Neural cell (in vitro differentiated cells): Measurements from ENCODE around the gene CHST8. TPM values are rescaled to one million over a fixed set of nuclear protein-coding genes. Genes with fewer than 3 reads are reported as not detected.

Experiments
- H2AFZ ChIP-seq: fragments of 200-600, 300-800 bp; sonication (generic), shearing (Covaris generic); 2 replicates; pipeline ENCODE4 v1.6.0; 2014; ENCODE audit warnings: low read depth, mild to moderate bottlenecking, antibody characterized with exemption, low read length, moderate library complexity
- H3F3A ChIP-seq: fragments of 200-600 bp; shearing (Covaris generic); 2 replicates; pipeline ENCODE4 v1.6.1; 2016; ENCODE audit warnings: mild to moderate bottlenecking, moderate library complexity, mixed read lengths, antibody characterized with exemption, low read length; ENCODE audit not compliant: insufficient read depth, poor library complexity, severe bottlenecking
- H3K27ac ChIP-seq: fragments of 200-600, 300-800 bp; sonication (generic), shearing (Covaris generic); 2 replicates; pipeline ENCODE4 v1.5.1; 2014; ENCODE audit warnings: mild to moderate bottlenecking, low read length, moderate library complexity
- H3K27me3 ChIP-seq: fragments of 300-800, 200-600 bp; sonication (generic), shearing (Covaris generic); 2 replicates; pipeline ENCODE4 v1.6.0; 2014; ENCODE audit warnings: mild to moderate bottlenecking, low read depth, low read length, moderate library complexity; ENCODE audit not compliant: insufficient read depth
- H3K36me3 ChIP-seq: fragments of 300-800, 200-600 bp; sonication (generic), shearing (Covaris generic); 2 replicates; pipeline ENCODE4 v1.5.1; 2014; ENCODE audit warnings: mild to moderate bottlenecking, antibody characterized with exemption, low read length, moderate library complexity; ENCODE audit not compliant: insufficient read depth
- H3K4me2 ChIP-seq: fragments of 300-800, 200-600 bp; sonication (generic), shearing (Covaris generic); 2 replicates; pipeline ENCODE4 v1.6.0; 2014; ENCODE audit warnings: mild to moderate bottlenecking, low read length
- H3K4me3 ChIP-seq: fragments of 300-800, 200-600 bp; sonication (generic), shearing (Covaris generic); 2 replicates; pipeline ENCODE4 v1.5.1; 2014; ENCODE audit warnings: mild to moderate bottlenecking, low read length, moderate library complexity
- H3K79me2 ChIP-seq: fragments of 200-600 bp; shearing (Covaris generic); replicated peaks from 2 replicates; pipeline ENCODE4 v1.6.0; 2014; ENCODE audit warnings: mild to moderate bottlenecking, low read length, moderate library complexity; ENCODE audit not compliant: insufficient read depth
- H3K9ac ChIP-seq: fragments of 300-800, 200-600 bp; sonication (generic), shearing (Covaris generic); 2 replicates; pipeline ENCODE4 v1.6.1; 2016; ENCODE audit warnings: mild to moderate bottlenecking, low read length, mixed read lengths
- H3K9me2 ChIP-seq: fragments of 200-600 bp; shearing (Covaris generic); 2 replicates; pipeline ENCODE4 v1.6.1; 2016; ENCODE audit warnings: mild to moderate bottlenecking, low read length, mixed read lengths; ENCODE audit not compliant: insufficient read depth
- H3K9me3 ChIP-seq: fragments of 200-600, 300-800 bp; sonication (generic), shearing (Covaris generic); 2 replicates; pipeline ENCODE4 v1.6.1; 2016; ENCODE audit warnings: mild to moderate bottlenecking, mixed run types, low read length, moderate library complexity, mixed read lengths
- H4K20me1 ChIP-seq: fragments of 200-600 bp; shearing (Covaris generic); 2 replicates; pipeline ENCODE4 v1.6.1; 2016; ENCODE audit warnings: mild to moderate bottlenecking, mixed run types; ENCODE audit not compliant: insufficient read depth
- CTCF ChIP-seq: fragments of 450-650 bp; IDR thresholded peaks from 2 replicates; pipeline ENCODE4 v1.5.1; 2014; ENCODE audit warnings: antibody characterized with exemption, mild to moderate bottlenecking, moderate library complexity; ENCODE audit not compliant: poor library complexity, severe bottlenecking
- EP300 ChIP-seq: fragments of 450-650 bp; conservative IDR thresholded peaks from 2 replicates; pipeline ENCODE4 v1.6.1; 2014; ENCODE audit warnings: antibody characterized with exemption, mild to moderate bottlenecking, moderate library complexity; ENCODE audit not compliant: poor library complexity, severe bottlenecking
- EZH2 ChIP-seq: fragments of 200-600, 300-800 bp; shearing (Covaris generic), sonication (generic); IDR thresholded peaks from 2 replicates; pipeline ENCODE4 v1.6.1; 2014; ENCODE audit warnings: antibody characterized with exemption, low read length, borderline replicate concordance, mild to moderate bottlenecking; ENCODE audit not compliant: insufficient read depth, poor library complexity, severe bottlenecking
- MXI1 ChIP-seq: fragments of 450-650 bp; conservative IDR thresholded peaks from 2 replicates; pipeline ENCODE4 v1.6.1; 2014; ENCODE audit warnings: antibody characterized with exemption, mild to moderate bottlenecking; ENCODE audit not compliant: poor library complexity, severe bottlenecking
- POLR2AphosphoS5 ChIP-seq: IDR thresholded peaks from 2 replicates; pipeline ENCODE4 v1.6.1; 2012
- RAD21 ChIP-seq: fragments of 450-650 bp; conservative IDR thresholded peaks from 2 replicates; pipeline ENCODE4 v1.6.1; 2014; ENCODE audit warnings: antibody characterized with exemption, mild to moderate bottlenecking, moderate library complexity
- REST ChIP-seq: IDR thresholded peaks from 2 replicates; pipeline ENCODE4 v1.6.1; 2012; ENCODE audit warnings: borderline replicate concordance
- SMC3 ChIP-seq: fragments of 450-650 bp; conservative IDR thresholded peaks from 2 replicates; pipeline ENCODE4 v1.6.1; 2014; ENCODE audit warnings: antibody characterized with exemption, mild to moderate bottlenecking, moderate library complexity; ENCODE audit not compliant: poor library complexity
- TAF1 ChIP-seq: IDR thresholded peaks from 2 replicates; pipeline ENCODE4 v1.6.1; 2012; ENCODE audit warnings: low read depth
- polyA plus RNA-seq: library from polyadenylated mRNA; depleted of rRNA; stranded (reverse); fragments of >200 nt; gene quantifications from 2 replicates; pipeline ENCODE4 v1.2.3, GENCODE V29; 2014

CHST8 gene
- polyA plus RNA-seq, 1 donor from 2014 or later: 7.1 TPM

- Histone ChIP-seq H3F3A (no peaks in the 10 kb centered on the region), H3K9me2 (no peaks in the 10 kb centered on the region), H3K4me3 (no peak overlapping the region)
Measured at GRCh38 chr19:33714149-33714548, 92.4 kb downstream of the CHST8 start.

GRCh38 chr19:33715462-33715861 is 93.7 kb downstream of the CHST8 start:
- Histone ChIP-seq H2AFZ (no peak overlapping the region), H3K79me2 (no peaks in the 10 kb centered on the region), H3K36me3 (no peaks in the 10 kb centered on the region), H3K27me3 (peaks cover 3% of the 10 kb centered on the region), H3K9ac (no peak overlapping the region), H3K9me3 (peaks cover 9% of the 10 kb centered on the region), H3K27ac (no peak overlapping the region), H3K4me2 (no peak overlapping the region), H3K4me3 (no peak overlapping the region), H3K9me2 (no peaks in the 10 kb centered on the region), H3F3A (no peaks in the 10 kb centered on the region), H4K20me1 (no peaks in the 10 kb centered on the region)
- no peak for TF ChIP-seq RAD21
- TF ChIP-seq EP300: peak; percentile 36

More at GRCh38 chr19:33714149-33714548, 92.4 kb downstream of the CHST8 start:
- Histone ChIP-seq H4K20me1 (no peaks in the 10 kb centered on the region), H3K79me2 (no peaks in the 10 kb centered on the region), H2AFZ (no peak overlapping the region), H3K9ac (no peak overlapping the region), H3K27me3 (peaks cover 3% of the 10 kb centered on the region), H3K27ac (no peak overlapping the region), H3K9me3 (peaks cover 12% of the 10 kb centered on the region), H3K36me3 (no peaks in the 10 kb centered on the region), H3K4me2 (no peak overlapping the region)
- no peak for TF ChIP-seq RAD21
- no peak for TF ChIP-seq EP300
- TF ChIP-seq MXI1: no peak
- no peak for TF ChIP-seq POLR2AphosphoS5
- no peak for TF ChIP-seq TAF1
- TF ChIP-seq REST: no peak
- no peak for TF ChIP-seq EZH2
- no peak for TF ChIP-seq CTCF
- TF ChIP-seq SMC3: no peak

- Histone ChIP-seq H3K36me3 (no peaks in the 10 kb centered on the region), H3K79me2 (no peaks in the 10 kb centered on the region), H3K4me3 (no peak overlapping the region), H3K9ac (no peak overlapping the region), H3K27ac (no peak overlapping the region), H3K27me3 (peaks cover 3% of the 10 kb centered on the region), H4K20me1 (no peaks in the 10 kb centered on the region), H3K4me2 (no peak overlapping the region), H3F3A (no peaks in the 10 kb centered on the region), H3K9me2 (no peaks in the 10 kb centered on the region), H3K9me3 (peaks cover 9% of the 10 kb centered on the region), H2AFZ (no peak overlapping the region)
- TF ChIP-seq EZH2: no peak
- no peak for TF ChIP-seq REST
- TF ChIP-seq SMC3: no peak
- TF ChIP-seq RAD21: no peak
- TF ChIP-seq POLR2AphosphoS5: no peak
- no peak for TF ChIP-seq CTCF
- TF ChIP-seq MXI1: no peak
- no peak for TF ChIP-seq EP300
- TF ChIP-seq TAF1: no peak
Measured at GRCh38 chr19:33717878-33718277, 96.1 kb downstream of the CHST8 start.
